K562 (cell line): ENCODE results near the gene CHGA.

ENCODE experiments used
- MEF2D ChIP-seq: conservative IDR thresholded peaks from 2 replicates; pipeline ENCODE4 v1.6.1; 2016; ENCODE audit warnings: low read depth, missing genetic modification characterization, missing compliant biosample characterization
- POLR2A ChIP-seq: fragments of 450-650 bp; conservative IDR thresholded peaks from 2 replicates; pipeline ENCODE4 v1.6.1; 2016
- TAF1 ChIP-seq: IDR thresholded peaks from 2 replicates; pipeline ENCODE4 v1.6.1; 2011; ENCODE audit warnings: mild to moderate bottlenecking, low read length, moderate library complexity; ENCODE audit not compliant: insufficient read depth, control insufficient read depth, severe bottlenecking; ENCODE audit errors: extremely low read depth
- TCF7 ChIP-seq: sonication (generic); IDR thresholded peaks from 2 replicates; pipeline ENCODE4 v1.6.1; 2016; ENCODE audit warnings: antibody characterized with exemption, borderline replicate concordance
- TF ChIP-seq, protein P1 (sequence below), 3 experiments: IDR thresholded peaks in 2 of 3; conservative IDR thresholded peaks in 1 of 3; 2 replicates each; pipeline ENCODE4 v1.5.1; 2011 to 2012; ENCODE audit warnings: low read length in 3 of 3, mild to moderate bottlenecking in 3 of 3, control low read depth in 2 of 3, improper control_type of control experiment in 1 of 3, inconsistent platforms in 1 of 3, low read depth in 1 of 3, mixed read lengths in 1 of 3, moderate library complexity in 1 of 3; ENCODE audit not compliant: insufficient read depth in 2 of 3

DNA sequence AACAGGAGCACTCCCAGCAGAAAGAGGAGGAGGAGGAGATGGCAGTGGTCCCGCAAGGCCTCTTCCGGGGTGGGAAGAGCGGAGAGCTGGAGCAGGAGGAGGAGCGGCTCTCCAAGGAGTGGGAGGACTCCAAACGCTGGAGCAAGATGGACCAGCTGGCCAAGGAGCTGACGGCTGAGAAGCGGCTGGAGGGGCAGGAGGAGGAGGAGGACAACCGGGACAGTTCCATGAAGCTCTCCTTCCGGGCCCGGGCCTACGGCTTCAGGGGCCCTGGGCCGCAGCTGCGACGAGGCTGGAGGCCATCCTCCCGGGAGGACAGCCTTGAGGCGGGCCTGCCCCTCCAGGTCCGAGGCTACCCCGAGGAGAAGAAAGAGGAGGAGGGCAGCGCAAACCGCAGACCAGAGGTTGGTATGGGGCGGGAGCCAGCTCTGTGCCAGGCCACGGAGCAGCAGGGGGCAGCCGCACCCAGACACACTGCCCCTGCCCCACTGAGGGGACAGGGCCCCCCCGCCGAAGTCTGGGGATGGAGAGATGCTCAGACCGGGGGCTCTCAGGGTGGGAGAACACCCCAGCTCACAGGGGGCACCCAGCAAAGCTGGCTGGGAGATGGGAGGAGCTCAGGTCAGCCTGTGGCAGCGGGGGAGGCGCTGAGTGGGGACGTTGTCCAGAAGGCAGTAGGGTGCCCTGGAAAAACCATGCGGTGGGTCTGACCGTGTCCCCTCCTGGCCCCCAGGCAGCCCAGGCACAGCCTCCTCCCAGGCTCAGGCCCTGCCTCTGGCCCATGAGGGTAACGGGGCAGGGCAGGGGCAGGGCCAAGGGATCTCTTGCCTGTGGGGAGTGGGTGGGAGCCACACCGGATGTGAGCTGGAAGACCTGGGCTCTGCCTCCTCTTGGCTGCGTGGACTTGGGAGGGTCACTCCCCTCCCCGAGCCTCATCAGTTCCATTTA, 9.8 kb downstream of the CHGA start:
- no peak for TF ChIP-seq POLR2A
- TF ChIP-seq TAF1: no peak
- TF ChIP-seq MEF2D (tag): no peak
- no peak for TF ChIP-seq TCF7
- TF ChIP-seq, protein P1, sequence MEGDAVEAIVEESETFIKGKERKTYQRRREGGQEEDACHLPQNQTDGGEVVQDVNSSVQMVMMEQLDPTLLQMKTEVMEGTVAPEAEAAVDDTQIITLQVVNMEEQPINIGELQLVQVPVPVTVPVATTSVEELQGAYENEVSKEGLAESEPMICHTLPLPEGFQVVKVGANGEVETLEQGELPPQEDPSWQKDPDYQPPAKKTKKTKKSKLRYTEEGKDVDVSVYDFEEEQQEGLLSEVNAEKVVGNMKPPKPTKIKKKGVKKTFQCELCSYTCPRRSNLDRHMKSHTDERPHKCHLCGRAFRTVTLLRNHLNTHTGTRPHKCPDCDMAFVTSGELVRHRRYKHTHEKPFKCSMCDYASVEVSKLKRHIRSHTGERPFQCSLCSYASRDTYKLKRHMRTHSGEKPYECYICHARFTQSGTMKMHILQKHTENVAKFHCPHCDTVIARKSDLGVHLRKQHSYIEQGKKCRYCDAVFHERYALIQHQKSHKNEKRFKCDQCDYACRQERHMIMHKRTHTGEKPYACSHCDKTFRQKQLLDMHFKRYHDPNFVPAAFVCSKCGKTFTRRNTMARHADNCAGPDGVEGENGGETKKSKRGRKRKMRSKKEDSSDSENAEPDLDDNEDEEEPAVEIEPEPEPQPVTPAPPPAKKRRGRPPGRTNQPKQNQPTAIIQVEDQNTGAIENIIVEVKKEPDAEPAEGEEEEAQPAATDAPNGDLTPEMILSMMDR (IDR thresholded peaks at IDR 0.05 in 2 of 3, conservative IDR thresholded peaks at IDR 0.05 in 1 of 3; ENCODE audit: insufficient read depth in 2 of 3, low read depth in 1 of 3, low read length in 3 of 3): no peak
